HepG2 (cell line): ENCODE results near the gene CDK18. TPM values are rescaled to one million over a fixed set of nuclear protein-coding genes. Genes with fewer than 3 reads are reported as not detected.
A peak's percentile ranks its signal among the peaks of the same experiment; 100 is the strongest.

Experiments
- ELF3 ChIP-seq: IDR thresholded peaks from 2 replicates; pipeline ENCODE4 v1.6.1; 2016; ENCODE audit warnings: missing genetic modification reagents, missing compliant biosample characterization
- EZH2 ChIP-seq: conservative IDR thresholded peaks from 2 replicates; pipeline ENCODE4 v1.6.1; 2012; ENCODE audit warnings: mild to moderate bottlenecking, low read depth, low read length, moderate library complexity
- MEF2D ChIP-seq: sonication (generic); formaldehyde crosslinking; IDR thresholded peaks from 2 replicates; pipeline ENCODE4 v1.5.1; 2020; ENCODE audit warnings: mild to moderate bottlenecking, missing genetic modification reagents
- SOX13 ChIP-seq, 3 experiments: fragments of 450-650 bp in 1 of 3; sonication (generic) in 1 of 3; formaldehyde crosslinking in 1 of 3; IDR thresholded peaks in 2 of 3; conservative IDR thresholded peaks in 1 of 3; 2 replicates each; pipeline versions ENCODE4 v1.5.0 to v1.6.1; 2016 to 2020; ENCODE audit warnings: antibody characterized with exemption in 1 of 3, mild to moderate bottlenecking in 1 of 3, missing compliant biosample characterization in 1 of 3, missing genetic modification reagents in 1 of 3, moderate library complexity in 1 of 3
- ZBTB7A ChIP-seq: sonication (generic); formaldehyde crosslinking; IDR thresholded peaks from 2 replicates; pipeline ENCODE4 v1.8.0; 2022; ENCODE audit warnings: mild to moderate bottlenecking, missing genetic modification reagents
- ZFP1 ChIP-seq: IDR thresholded peaks from 2 replicates; pipeline ENCODE4 v1.6.1; 2016
- ZNF17 ChIP-seq: sonication (generic); formaldehyde crosslinking; IDR thresholded peaks from 2 replicates; pipeline ENCODE4 v1.5.0; 2020; ENCODE audit warnings: mild to moderate bottlenecking, missing genetic modification reagents
- ZNF773 ChIP-seq: sonication (generic); formaldehyde crosslinking; IDR thresholded peaks from 2 replicates; pipeline ENCODE4 v1.4.0; 2020; ENCODE audit warnings: missing genetic modification reagents, borderline replicate concordance
- ZNF83 ChIP-seq: sonication (generic); formaldehyde crosslinking; IDR thresholded peaks from 2 replicates; pipeline ENCODE4 v1.4.0; 2020; ENCODE audit warnings: missing genetic modification reagents, mild to moderate bottlenecking, borderline replicate concordance
- polyA plus RNA-seq, 8 experiments: library from polyadenylated mRNA; depleted of rRNA in 3 of 8; stranded (reverse) in 7 of 8; unstranded in 1 of 8; fragments of >200 nt; fragmentation: Illumina TruSeq in 4 of 8; extraction: Trizol in 4 of 8; gene quantifications; 2 replicates each; pipeline versions ENCODE4 v1.2.1 to v1.2.3, GENCODE V29; 2011 to 2016; ENCODE audit warnings: low read depth in 4 of 8, missing spikeins in 1 of 8, mixed read lengths in 1 of 8; ENCODE audit not compliant: insufficient read depth in 1 of 8
- total RNA-seq, 5 experiments: library from RNA; depleted of rRNA; stranded (reverse); fragments of >200 nt; fragmentation: Illumina TruSeq; extraction: Trizol; gene quantifications; 2 replicates each; pipeline ENCODE4 v1.2.3, GENCODE V29; 2016; ENCODE audit warnings: low read depth in 1 of 5
- TF ChIP-seq, protein P1 (sequence below): sonication (generic); formaldehyde crosslinking; IDR thresholded peaks from 2 replicates; pipeline ENCODE4 v1.4.0; 2020; ENCODE audit warnings: missing genetic modification reagents, borderline replicate concordance
- TF ChIP-seq, protein P2 (sequence below): sonication (generic); formaldehyde crosslinking; conservative IDR thresholded peaks from 2 replicates; pipeline ENCODE4 v1.4.0; 2020; ENCODE audit warnings: mild to moderate bottlenecking, missing genetic modification reagents, moderate library complexity
- TF ChIP-seq, protein P3 (sequence below): sonication (generic); formaldehyde crosslinking; IDR thresholded peaks from 2 replicates; pipeline ENCODE4 v1.4.0; 2020; ENCODE audit warnings: missing genetic modification reagents
- TF ChIP-seq, protein P4 (sequence below): IDR thresholded peaks from 2 replicates; pipeline ENCODE4 v1.6.1; 2016; ENCODE audit warnings: missing compliant biosample characterization, missing genetic modification reagents, borderline replicate concordance

CDK18 gene
- total and polyA plus RNA-seq, 2 of the 13 experiments (the other 11 are each of a cell fraction or from before 2014, with no cell fraction given) = 6.4 to 38.8 TPM

DNA sequence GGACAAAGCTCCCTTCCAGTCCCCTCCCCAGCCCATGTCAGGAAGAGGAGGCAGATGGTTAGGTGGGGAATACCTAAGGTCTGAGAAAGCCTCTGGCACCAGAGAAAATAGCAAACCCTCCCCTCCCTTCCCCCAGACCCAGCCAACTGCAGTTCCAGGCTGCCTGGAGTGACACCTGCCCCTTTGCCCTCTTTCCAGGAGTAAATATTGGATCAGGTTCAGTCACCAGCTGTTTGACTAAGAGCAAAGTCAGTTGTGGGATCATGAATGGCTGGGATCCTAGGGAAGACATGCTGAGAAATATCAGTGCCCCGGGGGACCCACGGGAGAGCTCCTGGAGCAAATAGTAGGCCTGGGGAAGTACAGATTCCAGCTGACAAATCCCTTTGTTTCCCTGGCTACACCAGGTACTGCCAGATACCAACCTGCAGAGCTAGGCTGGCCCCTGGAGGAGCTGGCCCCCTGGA, 12.2 kb upstream of the CDK18 start (continued):
- TF ChIP-seq ZNF17 (no peak), ELF3 (peak; percentile 69), MEF2D (CRISPR knock-in tag) (no peak), ZNF83 (CRISPR knock-in tag) (no peak), ZNF773 (CRISPR knock-in tag) (no peak), ZBTB7A (CRISPR knock-in tag) (peak; percentile 49; the same call in 1 of the 2 replicates), ZFP1 (CRISPR knock-in tag) (no peak), SOX13 (IDR thresholded peaks at IDR 0.05) (no peak), SOX13 (CRISPR knock-in tag; conservative IDR thresholded peaks at IDR 0.05 in 1 of 2, IDR thresholded peaks at IDR 0.05 in 1 of 2) (peak in 1 of 2 experiments; percentile 58; a peak in 2 of 4 replicates), EZH2 (no peak)
- TF ChIP-seq, protein P1, sequence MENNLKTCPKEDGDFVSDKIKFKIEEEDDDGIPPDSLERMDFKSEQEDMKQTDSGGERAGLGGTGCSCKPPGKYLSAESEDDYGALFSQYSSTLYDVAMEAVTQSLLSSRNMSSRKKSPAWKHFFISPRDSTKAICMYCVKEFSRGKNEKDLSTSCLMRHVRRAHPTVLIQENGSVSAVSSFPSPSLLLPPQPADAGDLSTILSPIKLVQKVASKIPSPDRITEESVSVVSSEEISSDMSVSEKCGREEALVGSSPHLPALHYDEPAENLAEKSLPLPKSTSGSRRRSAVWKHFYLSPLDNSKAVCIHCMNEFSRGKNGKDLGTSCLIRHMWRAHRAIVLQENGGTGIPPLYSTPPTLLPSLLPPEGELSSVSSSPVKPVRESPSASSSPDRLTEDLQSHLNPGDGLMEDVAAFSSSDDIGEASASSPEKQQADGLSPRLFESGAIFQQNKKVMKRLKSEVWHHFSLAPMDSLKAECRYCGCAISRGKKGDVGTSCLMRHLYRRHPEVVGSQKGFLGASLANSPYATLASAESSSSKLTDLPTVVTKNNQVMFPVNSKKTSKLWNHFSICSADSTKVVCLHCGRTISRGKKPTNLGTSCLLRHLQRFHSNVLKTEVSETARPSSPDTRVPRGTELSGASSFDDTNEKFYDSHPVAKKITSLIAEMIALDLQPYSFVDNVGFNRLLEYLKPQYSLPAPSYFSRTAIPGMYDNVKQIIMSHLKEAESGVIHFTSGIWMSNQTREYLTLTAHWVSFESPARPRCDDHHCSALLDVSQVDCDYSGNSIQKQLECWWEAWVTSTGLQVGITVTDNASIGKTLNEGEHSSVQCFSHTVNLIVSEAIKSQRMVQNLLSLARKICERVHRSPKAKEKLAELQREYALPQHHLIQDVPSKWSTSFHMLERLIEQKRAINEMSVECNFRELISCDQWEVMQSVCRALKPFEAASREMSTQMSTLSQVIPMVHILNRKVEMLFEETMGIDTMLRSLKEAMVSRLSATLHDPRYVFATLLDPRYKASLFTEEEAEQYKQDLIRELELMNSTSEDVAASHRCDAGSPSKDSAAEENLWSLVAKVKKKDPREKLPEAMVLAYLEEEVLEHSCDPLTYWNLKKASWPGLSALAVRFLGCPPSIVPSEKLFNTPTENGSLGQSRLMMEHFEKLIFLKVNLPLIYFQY (CRISPR knock-in tag) = no peak
- TF ChIP-seq, protein P2, sequence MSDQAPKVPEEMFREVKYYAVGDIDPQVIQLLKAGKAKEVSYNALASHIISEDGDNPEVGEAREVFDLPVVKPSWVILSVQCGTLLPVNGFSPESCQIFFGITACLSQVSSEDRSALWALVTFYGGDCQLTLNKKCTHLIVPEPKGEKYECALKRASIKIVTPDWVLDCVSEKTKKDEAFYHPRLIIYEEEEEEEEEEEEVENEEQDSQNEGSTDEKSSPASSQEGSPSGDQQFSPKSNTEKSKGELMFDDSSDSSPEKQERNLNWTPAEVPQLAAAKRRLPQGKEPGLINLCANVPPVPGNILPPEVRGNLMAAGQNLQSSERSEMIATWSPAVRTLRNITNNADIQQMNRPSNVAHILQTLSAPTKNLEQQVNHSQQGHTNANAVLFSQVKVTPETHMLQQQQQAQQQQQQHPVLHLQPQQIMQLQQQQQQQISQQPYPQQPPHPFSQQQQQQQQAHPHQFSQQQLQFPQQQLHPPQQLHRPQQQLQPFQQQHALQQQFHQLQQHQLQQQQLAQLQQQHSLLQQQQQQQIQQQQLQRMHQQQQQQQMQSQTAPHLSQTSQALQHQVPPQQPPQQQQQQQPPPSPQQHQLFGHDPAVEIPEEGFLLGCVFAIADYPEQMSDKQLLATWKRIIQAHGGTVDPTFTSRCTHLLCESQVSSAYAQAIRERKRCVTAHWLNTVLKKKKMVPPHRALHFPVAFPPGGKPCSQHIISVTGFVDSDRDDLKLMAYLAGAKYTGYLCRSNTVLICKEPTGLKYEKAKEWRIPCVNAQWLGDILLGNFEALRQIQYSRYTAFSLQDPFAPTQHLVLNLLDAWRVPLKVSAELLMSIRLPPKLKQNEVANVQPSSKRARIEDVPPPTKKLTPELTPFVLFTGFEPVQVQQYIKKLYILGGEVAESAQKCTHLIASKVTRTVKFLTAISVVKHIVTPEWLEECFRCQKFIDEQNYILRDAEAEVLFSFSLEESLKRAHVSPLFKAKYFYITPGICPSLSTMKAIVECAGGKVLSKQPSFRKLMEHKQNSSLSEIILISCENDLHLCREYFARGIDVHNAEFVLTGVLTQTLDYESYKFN (CRISPR knock-in tag) = peak; percentile 96
- TF ChIP-seq, protein P3, sequence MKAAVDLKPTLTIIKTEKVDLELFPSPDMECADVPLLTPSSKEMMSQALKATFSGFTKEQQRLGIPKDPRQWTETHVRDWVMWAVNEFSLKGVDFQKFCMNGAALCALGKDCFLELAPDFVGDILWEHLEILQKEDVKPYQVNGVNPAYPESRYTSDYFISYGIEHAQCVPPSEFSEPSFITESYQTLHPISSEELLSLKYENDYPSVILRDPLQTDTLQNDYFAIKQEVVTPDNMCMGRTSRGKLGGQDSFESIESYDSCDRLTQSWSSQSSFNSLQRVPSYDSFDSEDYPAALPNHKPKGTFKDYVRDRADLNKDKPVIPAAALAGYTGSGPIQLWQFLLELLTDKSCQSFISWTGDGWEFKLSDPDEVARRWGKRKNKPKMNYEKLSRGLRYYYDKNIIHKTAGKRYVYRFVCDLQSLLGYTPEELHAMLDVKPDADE (CRISPR knock-in tag) = no peak
- TF ChIP-seq, protein P4, sequence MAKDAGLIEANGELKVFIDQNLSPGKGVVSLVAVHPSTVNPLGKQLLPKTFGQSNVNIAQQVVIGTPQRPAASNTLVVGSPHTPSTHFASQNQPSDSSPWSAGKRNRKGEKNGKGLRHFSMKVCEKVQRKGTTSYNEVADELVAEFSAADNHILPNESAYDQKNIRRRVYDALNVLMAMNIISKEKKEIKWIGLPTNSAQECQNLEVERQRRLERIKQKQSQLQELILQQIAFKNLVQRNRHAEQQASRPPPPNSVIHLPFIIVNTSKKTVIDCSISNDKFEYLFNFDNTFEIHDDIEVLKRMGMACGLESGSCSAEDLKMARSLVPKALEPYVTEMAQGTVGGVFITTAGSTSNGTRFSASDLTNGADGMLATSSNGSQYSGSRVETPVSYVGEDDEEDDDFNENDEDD = no peak
